Activated CD8-positive, alpha-beta memory T cell treated with anti-CD3 and anti-CD28 coated beads, Interleukin-2, amount 50 U/mL, for 48 hours (primary cell): Measurements from ENCODE around the gene PUM2.

Experiments used
- DNase-seq: peaks from one replicate; pipeline ENCODE4 v3.0.0-alpha.2; 2020

PUM2 gene

GRCh38 chr2:20229322-20230113 is 121.1 kb downstream of the PUM2 start:
- DNase-seq, result peak; percentile 20

- DNase-seq, result peak; percentile 34
Observed at GRCh38 chr2:20227894-20228505, 122.6 kb downstream of the PUM2 start.

GRCh38 chr2:20226152-20226545 is 124.5 kb downstream of the PUM2 start:
- DNase-seq, result no peak

DNA sequence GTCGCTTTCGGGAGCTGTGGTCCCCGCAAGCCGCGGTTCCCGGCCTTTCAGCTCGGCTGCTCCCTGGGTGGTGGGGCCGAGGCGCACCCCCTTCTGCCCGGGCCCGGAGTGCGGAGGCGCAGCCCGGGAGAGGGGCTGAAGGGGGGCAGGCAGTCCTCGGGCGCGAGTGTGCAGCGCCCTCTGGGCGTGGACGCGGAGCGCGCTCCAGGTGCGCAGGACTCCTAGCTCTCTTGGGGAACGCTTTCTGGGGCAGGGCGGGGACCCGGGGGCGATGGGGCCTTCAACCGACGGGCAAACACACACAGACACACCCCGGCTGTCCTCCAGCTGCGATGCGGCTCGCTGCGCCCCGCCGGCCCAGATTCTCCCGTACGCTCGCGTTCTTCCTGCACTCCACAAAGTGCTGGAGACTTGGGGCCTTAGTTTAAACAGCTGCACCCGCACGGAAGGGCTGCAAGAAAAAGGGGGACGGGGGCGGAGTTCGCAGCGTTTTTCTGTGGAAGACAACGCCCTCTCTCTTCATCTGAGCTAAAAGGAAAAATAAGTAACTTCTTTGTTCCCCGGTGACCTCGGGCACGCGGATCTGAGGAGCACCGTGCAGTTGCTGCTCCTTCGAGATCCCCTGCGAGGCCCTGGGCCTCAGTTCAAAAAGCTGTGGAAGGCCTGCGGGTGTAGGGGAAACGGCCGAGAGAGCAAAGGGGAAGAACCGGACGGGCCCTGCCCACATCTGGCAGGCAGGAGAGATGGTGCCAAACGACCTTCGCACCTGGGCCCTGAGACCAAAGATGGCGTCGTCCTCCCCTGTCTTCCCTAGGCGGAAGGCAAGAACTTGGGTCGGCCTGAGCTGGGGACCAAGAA is 125.1 kb downstream of the PUM2 start:
- DNase-seq, result peak; percentile 74

GRCh38 chr2:20224716-20225293 is 125.8 kb downstream of the PUM2 start, which contains the start of gene SDC1:
Gene SDC1, minus strand, starts transcription at chr2:20225130. Its CDS starts 263 bp downstream, at chr2:20224867.
- no peak for DNase-seq

- DNase-seq, result no peak
Observed at GRCh38 chr2:20224164-20224715, 126.4 kb downstream of the PUM2 start.

DNA sequence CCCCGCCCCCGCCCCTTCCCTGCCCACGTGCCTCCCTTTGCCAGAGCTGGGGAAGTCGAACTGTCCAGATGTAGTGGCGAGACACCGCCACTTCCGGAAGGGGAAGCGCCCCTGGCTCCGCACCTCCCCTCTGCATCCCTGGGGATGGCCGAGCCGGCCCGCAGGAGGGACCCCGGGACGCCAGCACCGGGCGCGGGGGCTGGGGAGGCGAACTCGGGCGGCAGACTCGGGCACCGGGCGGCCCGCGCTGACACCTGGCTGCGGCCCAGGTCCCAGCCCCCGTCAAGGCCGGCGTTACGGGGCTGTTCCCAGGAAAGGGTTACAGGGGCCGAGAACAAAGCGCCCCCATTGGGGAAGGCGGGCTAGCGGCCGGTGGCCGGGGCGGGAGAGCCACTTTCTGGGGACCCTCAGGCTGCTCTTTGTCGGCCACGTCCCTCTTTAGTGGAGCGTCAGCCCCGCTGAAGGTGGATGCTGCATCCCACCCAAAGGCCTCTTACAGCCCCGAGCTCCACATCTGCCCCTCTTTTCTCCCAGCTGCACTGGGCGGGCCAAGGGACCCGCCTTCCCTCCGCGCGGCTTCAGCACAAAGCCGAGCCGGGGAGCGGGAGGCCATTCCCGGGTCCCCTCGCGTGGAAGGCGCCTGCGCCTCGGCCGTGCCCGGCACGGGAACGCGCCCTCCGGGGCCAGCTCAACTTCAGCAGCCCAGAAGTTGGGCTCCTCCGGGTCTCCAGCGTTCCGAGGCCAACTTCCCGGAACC is 127.1 kb downstream of the PUM2 start:
- DNase-seq, result peak; percentile 63

GRCh38 chr2:20222769-20223406 is 127.8 kb downstream of the PUM2 start:
- no peak for DNase-seq

DNA sequence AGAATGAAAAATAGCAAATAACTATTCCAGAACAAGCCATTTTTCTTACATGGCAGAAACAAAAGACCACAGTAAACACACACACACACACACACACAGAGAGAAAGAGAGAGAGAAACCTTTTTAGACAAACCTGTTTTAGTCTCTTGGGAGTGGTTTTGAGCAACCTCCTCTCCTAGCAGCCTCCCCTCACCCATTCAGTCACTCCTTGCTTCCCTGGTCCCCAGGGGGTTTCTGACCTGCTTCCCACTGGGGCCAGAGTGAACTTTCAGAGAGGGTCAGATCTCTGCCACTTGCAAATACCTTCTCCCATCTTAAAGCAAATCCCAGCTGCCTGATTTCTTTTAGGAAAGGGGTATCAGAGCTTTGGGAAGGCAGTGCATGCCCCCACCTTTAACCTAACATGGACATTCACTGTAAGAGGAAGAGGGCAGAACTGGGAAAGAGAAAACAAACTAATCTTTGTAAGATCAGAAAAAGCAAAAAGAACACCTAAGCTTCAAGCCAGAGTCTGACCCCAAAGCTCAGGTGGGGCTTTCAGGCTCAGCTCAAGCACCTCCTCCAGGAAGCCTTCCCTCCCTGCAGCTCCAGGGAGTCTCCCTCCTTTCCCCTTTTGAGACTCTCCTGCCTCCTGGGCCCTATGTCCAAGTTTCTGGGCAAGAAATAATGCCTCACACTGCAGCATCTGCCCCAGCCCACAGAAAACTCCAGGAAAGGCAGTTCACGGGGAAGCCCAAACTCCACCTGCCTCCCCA is 128.5 kb downstream of the PUM2 start:
- DNase-seq, result no peak

DNA sequence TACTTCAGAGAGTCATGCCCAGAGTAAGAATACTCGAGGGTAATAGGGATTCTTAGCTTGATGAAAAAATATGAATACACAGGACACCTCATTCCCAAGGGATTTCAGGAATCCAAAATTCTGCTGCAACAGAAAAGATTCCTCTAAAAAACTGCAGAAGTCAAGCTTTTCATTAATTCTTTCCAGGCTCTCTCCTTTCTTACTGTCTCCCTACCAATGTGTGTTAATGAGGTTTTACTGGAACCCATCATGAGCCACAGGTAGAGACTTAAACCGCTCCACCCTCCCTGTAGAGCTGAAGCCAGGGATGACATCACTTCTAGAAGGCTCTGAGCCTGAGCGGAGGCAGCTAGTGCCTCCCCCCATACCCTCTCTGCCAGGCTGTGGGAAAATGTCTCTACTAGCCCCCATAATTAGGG is 129.1 kb downstream of the PUM2 start:
- no peak for DNase-seq

DNA sequence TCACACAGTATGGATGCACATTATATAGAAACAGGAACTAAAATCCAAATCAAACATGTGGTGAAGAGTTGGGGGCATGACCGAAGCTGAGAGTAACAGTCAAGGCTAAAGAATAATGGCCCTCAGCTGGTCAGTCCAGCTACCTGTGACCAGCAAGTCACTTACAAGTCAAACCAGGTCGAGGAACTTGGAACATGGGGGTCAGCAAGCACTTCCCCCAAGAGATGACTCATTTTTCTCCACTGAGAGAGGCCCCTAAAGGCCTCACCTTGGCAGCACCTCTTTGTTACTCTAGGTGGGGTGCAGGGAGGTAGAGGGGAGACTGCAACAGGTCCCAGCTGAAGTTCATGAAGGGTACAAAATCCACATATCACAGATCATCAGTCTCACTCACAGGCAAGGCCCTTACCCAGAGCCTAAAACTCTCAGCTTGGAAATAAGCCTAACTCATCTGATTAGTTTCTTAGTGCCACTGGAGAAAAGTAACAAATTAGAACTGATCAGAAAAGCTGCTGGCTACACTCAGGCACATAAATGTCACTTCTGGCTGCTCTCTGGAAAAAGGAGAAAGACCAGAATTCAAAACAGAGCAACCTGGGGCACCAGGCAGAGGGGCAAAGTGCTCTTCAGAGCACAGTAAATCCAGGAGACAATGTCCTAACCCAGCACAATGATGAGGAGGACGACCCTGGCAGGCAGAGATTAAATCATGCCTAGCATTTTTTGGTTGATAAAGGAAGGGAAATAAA is 129.7 kb downstream of the PUM2 start:
- DNase-seq, result no peak

DNA sequence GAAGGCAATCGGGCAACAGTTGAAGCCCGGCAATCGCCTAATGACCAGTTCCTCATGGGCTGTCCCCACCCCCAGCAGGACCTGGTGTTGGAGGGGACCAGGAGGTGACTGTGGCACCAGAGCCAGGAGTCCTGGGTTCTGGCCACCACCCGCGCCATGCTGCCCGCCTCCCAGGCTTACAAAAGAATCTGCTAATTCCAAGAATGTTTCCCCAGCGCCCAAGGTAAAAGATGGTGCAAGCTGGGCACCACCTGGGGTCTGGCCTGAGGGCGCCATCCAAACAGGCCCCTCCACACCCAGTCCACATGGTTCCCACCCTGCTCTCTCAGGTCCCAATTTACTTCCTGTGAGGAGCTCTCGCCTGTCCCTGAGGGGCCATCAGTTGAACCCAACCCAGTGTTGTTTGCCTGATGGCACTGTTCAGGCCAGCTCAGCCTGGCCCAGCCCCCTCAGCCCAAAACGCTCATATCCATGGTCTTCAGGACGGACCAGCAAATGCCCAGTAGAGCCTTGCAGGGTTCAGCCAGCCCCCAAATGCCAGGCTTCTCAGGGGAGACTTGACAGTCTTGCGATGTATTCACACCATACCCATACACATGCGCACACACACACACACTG is 130.8 kb downstream of the PUM2 start:
- DNase-seq, result no peak

DNA sequence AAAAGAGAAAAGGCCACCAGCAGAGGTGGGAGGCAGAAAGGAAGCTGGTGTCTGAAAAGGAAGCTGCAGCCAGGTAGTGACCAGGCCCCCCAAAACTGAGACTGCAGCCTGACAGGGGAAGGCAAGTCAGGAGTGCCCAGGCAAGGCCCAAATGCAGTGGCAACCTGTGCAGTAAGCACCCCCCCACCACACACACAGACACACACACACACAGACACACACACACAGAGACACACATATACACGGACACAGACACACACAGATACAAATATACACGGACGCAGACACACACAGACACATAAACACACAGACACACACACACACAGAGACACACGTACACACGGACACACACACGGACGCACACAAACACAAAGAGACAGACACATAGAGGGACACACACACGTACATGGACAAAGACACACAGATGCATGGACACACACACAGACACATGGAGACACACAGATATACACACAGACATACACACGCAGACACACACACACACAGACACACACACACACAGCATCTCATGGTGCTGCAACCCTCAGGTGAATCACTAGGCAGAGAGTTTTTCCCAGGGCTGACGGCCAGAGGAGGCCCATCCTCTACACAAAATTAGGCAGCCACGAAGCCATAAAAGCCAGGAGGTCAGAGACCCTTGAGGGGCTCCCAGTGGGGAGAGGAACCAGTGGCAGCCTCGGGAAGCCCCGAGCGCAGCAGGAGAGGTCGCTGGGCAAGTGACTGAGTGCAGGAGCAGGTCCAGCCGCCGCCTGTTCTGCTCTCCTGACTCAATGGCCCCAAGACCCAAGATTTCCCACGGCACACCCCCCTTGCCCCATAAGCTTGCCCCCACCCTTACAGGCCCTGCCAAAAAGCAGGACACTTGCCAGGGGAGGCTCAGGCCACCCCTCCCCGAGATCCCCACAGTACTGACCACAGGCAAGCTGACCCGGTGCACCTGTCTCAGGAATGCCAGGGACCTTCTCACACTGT is 132.0 kb downstream of the PUM2 start:
- DNase-seq, result no peak

DNA sequence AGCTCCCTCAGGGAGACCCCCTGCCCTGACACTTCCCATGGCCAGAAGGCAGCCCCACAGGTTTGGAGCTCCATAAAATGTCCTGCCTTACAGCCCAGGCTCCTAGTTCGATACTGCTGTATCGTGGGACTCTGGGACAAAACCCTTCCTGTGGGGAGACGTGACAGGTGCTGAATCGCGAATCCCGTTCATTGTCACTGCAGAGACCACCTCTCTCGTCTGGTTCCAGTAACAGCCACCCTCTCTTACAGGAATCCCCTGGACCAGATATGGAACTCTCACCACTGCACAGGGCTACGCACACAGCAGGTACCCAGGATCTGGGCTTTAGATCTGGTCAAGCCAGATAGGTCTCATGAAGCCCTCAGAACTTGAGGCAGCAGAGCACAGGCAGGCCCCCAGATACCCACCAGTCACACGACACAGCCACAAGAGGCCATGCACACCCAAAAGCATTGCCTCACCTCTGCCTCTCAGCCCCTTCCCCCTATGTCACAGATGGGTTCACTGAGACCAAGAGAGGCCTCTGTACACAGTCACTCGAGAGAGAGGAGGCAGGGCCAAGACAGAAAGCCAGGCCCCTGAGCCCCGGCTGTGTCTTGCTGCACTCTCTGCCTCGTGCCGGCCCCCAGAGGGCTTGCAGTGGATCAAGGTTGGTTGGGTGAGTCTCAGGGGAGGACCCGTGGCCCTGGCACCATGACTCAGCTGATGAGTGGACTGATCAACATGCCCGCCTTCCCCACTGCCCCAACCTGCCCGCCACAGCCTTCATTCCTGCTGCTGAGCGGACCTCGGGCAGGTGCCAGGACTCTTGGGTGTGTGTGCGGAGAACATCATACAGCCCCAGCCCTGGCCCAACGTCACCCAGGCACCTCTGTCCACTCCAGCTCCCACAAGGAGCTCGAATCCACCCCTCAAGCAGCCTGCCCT is 133.3 kb downstream of the PUM2 start:
- no peak for DNase-seq

DNA sequence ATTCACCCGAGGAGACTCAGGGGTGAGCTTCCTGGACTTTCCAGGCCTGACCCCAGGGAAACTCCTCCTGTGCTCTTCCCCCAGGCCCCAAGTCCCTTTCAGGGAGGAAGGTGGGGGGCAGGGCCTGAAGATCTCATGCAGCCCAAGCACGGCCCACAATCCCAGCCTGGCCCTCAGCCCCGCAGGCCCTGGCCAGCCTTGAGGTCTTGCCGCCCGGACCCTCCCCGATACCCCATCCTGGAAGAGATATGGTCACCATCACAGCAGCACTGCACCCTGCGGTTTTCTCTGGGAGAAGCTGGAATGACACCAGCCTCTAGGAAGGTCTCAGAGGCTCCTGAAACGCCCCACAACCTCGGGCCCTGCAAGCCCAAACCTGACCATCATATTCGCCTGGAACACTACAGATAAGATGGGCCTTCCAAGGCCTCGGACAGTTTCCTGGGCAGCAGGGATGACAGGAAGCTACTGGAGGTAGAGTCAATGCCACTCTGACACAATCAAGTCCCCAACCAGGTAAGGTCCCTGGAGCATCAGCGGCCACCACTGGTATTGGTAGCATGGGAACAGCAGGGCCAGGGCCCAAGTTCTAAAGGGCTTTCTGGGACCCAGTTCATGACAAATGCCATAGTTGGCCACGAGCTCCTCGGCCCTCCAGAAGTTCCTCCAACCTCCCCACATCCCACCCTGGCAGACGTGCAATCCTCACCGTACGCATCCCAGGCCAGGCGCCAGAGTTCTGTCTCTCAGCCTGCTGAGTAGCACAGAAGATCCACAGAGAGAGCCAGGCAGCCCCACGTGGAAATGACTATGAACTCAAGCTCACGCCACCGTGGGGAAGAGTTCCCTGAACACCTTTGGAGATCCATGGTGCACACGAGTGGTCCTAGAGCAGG is 134.3 kb downstream of the PUM2 start:
- no peak for DNase-seq
